Neuron (in vitro differentiated cells): ENCODE data around the gene C6orf141.

Experiments
- H2AFZ ChIP-seq: one replicate; pipeline ENCODE4 v1.6.1; 2013; ENCODE audit warnings: low read depth, mild to moderate bottlenecking, inconsistent platforms, low read length, moderate library complexity
- H3K27me3 ChIP-seq: one replicate; pipeline ENCODE4 v1.6.1; 2013; ENCODE audit warnings: low read length; ENCODE audit not compliant: insufficient read depth
- H3K36me3 ChIP-seq: one replicate; pipeline ENCODE4 v1.6.1; 2013; ENCODE audit warnings: low read length; ENCODE audit not compliant: insufficient read depth
- H3K4me1 ChIP-seq: one replicate; pipeline ENCODE4 v1.6.1; 2013; ENCODE audit warnings: low read length; ENCODE audit not compliant: insufficient read depth
- H3K4me3 ChIP-seq: 2 replicates; pipeline ENCODE4 v1.5.1; 2013; ENCODE audit warnings: mild to moderate bottlenecking, low read length, moderate library complexity
- H3K9me3 ChIP-seq: one replicate; pipeline ENCODE4 v1.6.1; 2013; ENCODE audit warnings: low read length

C6orf141 gene

DNA sequence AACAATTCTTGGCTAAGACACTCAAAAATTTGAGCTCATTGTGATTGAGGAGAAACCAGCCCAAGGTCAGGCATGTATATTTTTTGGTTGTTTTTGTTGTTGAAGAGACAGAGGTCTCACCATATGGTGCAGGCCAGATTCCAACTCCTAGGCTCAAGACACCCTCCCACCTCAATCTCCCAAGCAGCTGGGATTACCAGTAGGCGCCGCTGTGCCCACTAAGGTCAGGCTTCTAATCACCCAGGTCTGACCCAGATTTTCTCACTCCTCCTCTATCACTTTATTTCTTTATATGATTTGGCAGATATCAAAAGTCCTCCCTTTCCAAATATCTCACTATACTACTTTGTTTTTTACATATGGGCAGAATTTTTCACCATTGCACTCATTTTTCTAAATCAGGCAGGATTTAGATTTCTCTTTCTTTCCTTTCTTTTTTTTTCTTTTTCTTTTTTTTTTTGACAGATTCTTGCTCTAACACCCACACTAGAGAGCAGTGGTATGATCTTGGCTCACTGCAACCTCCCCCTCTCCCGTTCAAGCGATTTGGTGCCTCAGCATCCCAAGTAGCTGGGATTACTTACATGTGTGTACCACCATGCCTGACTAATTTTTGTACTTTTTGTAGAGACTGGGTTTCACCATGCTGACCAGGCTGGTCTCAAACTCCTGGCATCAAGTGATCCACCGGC lies 1.7 kb upstream of the C6orf141 start:
- H3K4me3 ChIP-seq = no peak overlapping the region
- no peaks in the 10 kb centered on the region for H3K4me1 ChIP-seq
- no peaks in the 10 kb centered on the region for H3K36me3 ChIP-seq
- H3K9me3 ChIP-seq = no peaks in the 10 kb centered on the region
- no peak overlapping the region for H2AFZ ChIP-seq
- H3K27me3 ChIP-seq = peaks cover 46% of the 10 kb centered on the region

DNA sequence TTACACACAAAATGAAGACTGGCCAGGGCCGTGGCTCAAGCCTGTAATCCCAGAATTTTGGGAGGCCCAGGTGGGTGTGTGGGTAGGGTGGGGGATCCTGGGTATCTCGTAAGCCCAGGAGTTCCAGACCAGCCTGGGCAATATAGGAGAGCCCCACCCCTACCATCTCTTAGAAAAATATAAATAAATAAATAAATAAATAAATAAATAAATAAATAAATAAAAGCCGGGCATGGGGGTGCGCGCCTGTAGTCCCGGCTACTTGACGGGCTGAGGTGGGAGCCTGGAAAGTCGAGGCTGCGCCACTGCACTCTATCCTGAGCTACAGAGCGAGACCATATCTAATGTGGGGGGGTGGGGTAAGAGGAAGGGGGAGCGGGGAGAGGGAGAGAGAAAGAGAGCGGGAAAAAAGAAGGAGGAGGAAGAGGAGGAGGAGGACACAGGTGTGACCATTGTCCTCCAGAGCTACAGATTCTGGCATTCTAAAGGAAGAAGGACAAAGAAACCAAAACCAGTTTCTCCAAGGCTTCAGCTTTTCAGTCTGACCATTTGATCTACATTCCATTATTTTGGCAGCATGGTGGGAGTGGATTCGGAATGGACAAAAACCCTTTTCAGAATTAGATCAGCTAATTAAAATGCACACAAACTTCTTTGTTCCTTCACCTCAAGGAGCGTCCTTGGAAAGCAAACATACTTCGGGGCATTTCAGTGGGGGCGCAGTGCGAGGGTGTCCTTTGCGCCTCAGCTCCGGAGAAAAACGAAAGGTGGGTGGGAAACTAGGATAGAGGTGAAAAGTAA lies 577 bp upstream of the C6orf141 start:
- Histone ChIP-seq H3K27me3 (peaks cover 46% of the 10 kb centered on the region), H3K9me3 (no peaks in the 10 kb centered on the region), H3K4me1 (no peaks in the 10 kb centered on the region), H3K36me3 (no peaks in the 10 kb centered on the region), H3K4me3 (no peak overlapping the region), H2AFZ (no peak overlapping the region)

GRCh38 chr6:49551078-49551865 lies 804 bp downstream of the C6orf141 start:
- Histone ChIP-seq H3K36me3 (no peaks in the 10 kb centered on the region), H3K4me1 (no peaks in the 10 kb centered on the region), H3K4me3 (no peak overlapping the region), H3K27me3 (peaks cover 46% of the 10 kb centered on the region), H3K9me3 (no peaks in the 10 kb centered on the region), H2AFZ (no peak overlapping the region)

DNA sequence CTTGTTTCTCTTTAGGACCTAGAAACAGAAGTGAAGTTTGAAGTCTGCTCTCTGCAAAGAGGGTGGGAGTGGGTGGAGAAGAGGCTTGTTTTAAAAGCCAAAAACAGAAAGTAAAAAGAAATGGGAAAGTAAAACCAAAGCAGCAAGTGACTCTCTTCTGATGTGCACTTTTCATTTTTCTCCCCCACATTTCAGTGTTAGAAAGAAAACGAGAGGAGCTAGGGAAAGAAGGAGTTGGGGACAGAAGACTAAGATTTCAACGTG lies 1.3 kb downstream of the C6orf141 start:
- H3K36me3 ChIP-seq = no peaks in the 10 kb centered on the region
- H3K4me3 ChIP-seq = no peak overlapping the region
- H3K27me3 ChIP-seq = peaks cover 46% of the 10 kb centered on the region
- H3K4me1 ChIP-seq = no peaks in the 10 kb centered on the region
- H3K9me3 ChIP-seq = no peaks in the 10 kb centered on the region
- no peak overlapping the region for H2AFZ ChIP-seq

GRCh38 chr6:49552596-49552995 lies 2.1 kb downstream of the C6orf141 start:
- Histone ChIP-seq H3K4me1 (no peaks in the 10 kb centered on the region), H2AFZ (no peak overlapping the region), H3K9me3 (no peaks in the 10 kb centered on the region), H3K36me3 (no peaks in the 10 kb centered on the region), H3K4me3 (no peak overlapping the region), H3K27me3 (peaks cover 44% of the 10 kb centered on the region)

DNA sequence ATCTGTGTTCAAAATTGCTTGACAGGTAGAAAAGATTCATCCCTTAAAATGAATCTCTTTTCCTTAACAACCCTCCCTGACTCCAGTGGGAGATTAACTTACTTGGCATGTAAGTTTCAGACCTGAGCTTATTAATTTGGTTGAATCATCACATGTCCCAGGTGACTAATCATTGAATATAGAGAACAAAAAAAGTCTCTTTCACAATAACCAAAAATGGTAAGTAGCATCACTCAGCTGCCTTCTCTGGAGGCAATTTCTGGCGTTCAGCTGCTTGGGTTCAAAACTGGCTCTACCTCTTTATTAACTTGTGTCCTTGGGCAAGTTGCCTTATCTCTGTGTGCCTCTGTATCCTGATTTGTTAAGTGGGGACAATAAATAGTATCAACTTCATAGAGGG lies 2.9 kb downstream of the C6orf141 start:
- Histone ChIP-seq H3K36me3 (no peaks in the 10 kb centered on the region), H3K9me3 (no peaks in the 10 kb centered on the region), H3K4me3 (no peak overlapping the region), H3K4me1 (no peaks in the 10 kb centered on the region), H3K27me3 (peaks cover 42% of the 10 kb centered on the region), H2AFZ (no peak overlapping the region)

GRCh38 chr6:49555951-49556350 lies 5.5 kb downstream of the C6orf141 start:
- no peaks in the 10 kb centered on the region for H3K4me1 ChIP-seq
- H3K27me3 ChIP-seq = peaks cover 25% of the 10 kb centered on the region
- H3K9me3 ChIP-seq = no peaks in the 10 kb centered on the region
- H3K36me3 ChIP-seq = no peaks in the 10 kb centered on the region
- no peak overlapping the region for H2AFZ ChIP-seq
- no peak overlapping the region for H3K4me3 ChIP-seq

DNA sequence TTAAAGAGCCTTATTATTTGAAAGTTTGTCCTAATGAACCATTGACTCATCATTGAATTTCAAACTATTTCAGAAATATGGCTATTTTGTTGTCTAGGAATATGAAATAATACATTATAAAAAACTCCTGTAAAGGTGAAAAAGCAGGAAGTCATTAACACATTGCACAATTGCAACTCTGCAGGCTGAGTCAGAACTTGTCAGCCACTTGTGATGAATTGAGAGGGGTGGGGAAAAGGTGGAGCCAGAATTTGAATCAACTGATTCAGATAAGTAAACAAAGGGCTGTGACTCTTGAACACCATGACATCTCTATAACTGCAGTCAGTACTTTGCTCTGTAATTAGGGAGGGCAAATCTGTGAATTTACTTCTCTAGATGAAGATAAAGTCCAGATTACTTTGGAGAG lies 6.0 kb downstream of the C6orf141 start:
- H3K4me3 ChIP-seq = no peak overlapping the region
- H3K4me1 ChIP-seq = no peaks in the 10 kb centered on the region
- no peak overlapping the region for H2AFZ ChIP-seq
- H3K36me3 ChIP-seq = no peaks in the 10 kb centered on the region
- H3K27me3 ChIP-seq = peaks cover 20% of the 10 kb centered on the region
- H3K9me3 ChIP-seq = no peaks in the 10 kb centered on the region

GRCh38 chr6:49557177-49557576 lies 6.7 kb downstream of the C6orf141 start:
- no peaks in the 10 kb centered on the region for H3K9me3 ChIP-seq
- peaks cover 14% of the 10 kb centered on the region for H3K27me3 ChIP-seq
- H3K4me3 ChIP-seq = no peak overlapping the region
- H3K4me1 ChIP-seq = no peaks in the 10 kb centered on the region
- H2AFZ ChIP-seq = no peak overlapping the region
- no peaks in the 10 kb centered on the region for H3K36me3 ChIP-seq

GRCh38 chr6:49558238-49558637 lies 7.8 kb downstream of the C6orf141 start:
- Histone ChIP-seq H3K9me3 (no peaks in the 10 kb centered on the region), H3K36me3 (no peaks in the 10 kb centered on the region), H3K27me3 (peaks cover 3% of the 10 kb centered on the region), H3K4me1 (no peaks in the 10 kb centered on the region), H2AFZ (no peak overlapping the region), H3K4me3 (no peak overlapping the region)

GRCh38 chr6:49563006-49563886 lies 12.8 kb downstream of the C6orf141 start:
- H2AFZ ChIP-seq = no peak overlapping the region
- H3K27me3 ChIP-seq = no peaks in the 10 kb centered on the region
- H3K4me1 ChIP-seq = no peaks in the 10 kb centered on the region
- H3K4me3 ChIP-seq = no peak overlapping the region
- H3K9me3 ChIP-seq = no peaks in the 10 kb centered on the region
- H3K36me3 ChIP-seq = no peaks in the 10 kb centered on the region

DNA sequence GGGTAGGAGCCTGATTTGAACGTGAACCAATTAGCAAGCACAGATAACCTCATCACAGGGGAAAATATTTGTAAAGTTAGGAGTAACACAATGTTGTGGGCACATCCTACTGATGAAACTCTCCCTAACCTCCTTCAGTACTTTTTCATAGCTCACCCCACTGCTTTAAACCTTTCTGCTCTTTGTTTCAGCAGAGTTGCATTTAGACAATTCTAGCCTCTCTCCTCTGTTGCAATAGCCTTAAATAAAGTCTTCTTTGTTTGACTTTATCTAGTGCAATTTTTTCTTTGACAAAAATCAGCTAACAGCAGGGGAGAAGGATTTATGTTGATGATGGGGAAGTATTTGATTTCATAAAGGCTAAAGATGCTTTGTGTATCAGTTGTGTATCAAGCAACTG lies 14.1 kb downstream of the C6orf141 start:
- no peaks in the 10 kb centered on the region for H3K9me3 ChIP-seq
- H3K36me3 ChIP-seq = no peaks in the 10 kb centered on the region
- no peak overlapping the region for H3K4me3 ChIP-seq
- no peak overlapping the region for H2AFZ ChIP-seq
- H3K4me1 ChIP-seq = no peaks in the 10 kb centered on the region
- H3K27me3 ChIP-seq = no peaks in the 10 kb centered on the region
